Gastroesophageal sphincter (tissue), 4 donors: Measurements from ENCODE around the gene NOS1. TPM values are rescaled to one million over a fixed set of nuclear protein-coding genes. Genes with fewer than 3 reads are reported as not detected.

Experiments used
- ATAC-seq: fragments of 150-250 bp; one replicate; pipeline ENCODE4 v1.9.1; 2016; ENCODE audit warnings: mild to moderate bottlenecking, moderate library complexity
- H3K27ac ChIP-seq, 4 donors: fragments of 200-600 bp; sonication (generic) in 3 of 4; 1 replicate in 3 of 4; 2 replicates in 1 of 4; pipeline ENCODE4 v1.5.1; 2016 to 2019
- H3K27me3 ChIP-seq: fragments of 200-600 bp; sonication (generic); one replicate; pipeline ENCODE4 v1.5.1; 2019
- H3K36me3 ChIP-seq, 2 donors: fragments of 200-600 bp; sonication (generic); one replicate each; pipeline ENCODE4 v1.5.1; 2019; ENCODE audit warnings: control low read depth in 1 of 2
- H3K4me1 ChIP-seq, 3 donors: fragments of 200-600 bp; sonication (generic); 1 replicate in 2 of 3; 2 replicates in 1 of 3; pipeline ENCODE4 v1.5.1; 2016 to 2019; ENCODE audit warnings: control low read depth in 2 of 3
- H3K4me3 ChIP-seq, 2 donors: fragments of 200-600 bp; sonication (generic); one replicate each; pipeline ENCODE4 v1.5.1; 2019; ENCODE audit warnings: mild to moderate bottlenecking in 1 of 2, moderate library complexity in 1 of 2
- H3K9me3 ChIP-seq, 3 donors: fragments of 200-600 bp; sonication (generic); one replicate each; pipeline ENCODE4 v1.5.1; 2017 to 2019; ENCODE audit warnings: control low read depth in 2 of 3
- CTCF ChIP-seq, 4 experiments: fragments of 200-600 bp in 2 of 4; fragments of 450-650 bp in 2 of 4; sonication (generic) in 1 of 4; IDR thresholded peaks; one replicate each; pipeline ENCODE4 v1.5.1; 2017 to 2019; ENCODE audit warnings: antibody characterized with exemption in 4 of 4, mild to moderate bottlenecking in 2 of 4, moderate library complexity in 2 of 4
- EP300 ChIP-seq: sonication (generic); formaldehyde crosslinking; IDR thresholded peaks from one replicate; pipeline ENCODE4 v1.6.1; 2017; ENCODE audit warnings: antibody characterized with exemption, mild to moderate bottlenecking
- POLR2A ChIP-seq, 2 donors: fragments of 450-650 bp; IDR thresholded peaks; one replicate each; pipeline ENCODE4 v1.6.1; 2017; ENCODE audit warnings: antibody characterized with exemption in 2 of 2, mild to moderate bottlenecking in 2 of 2, moderate library complexity in 1 of 2
- POLR2AphosphoS5 ChIP-seq: sonication (generic); formaldehyde crosslinking; IDR thresholded peaks from one replicate; pipeline ENCODE4 v1.6.1; 2017; ENCODE audit warnings: antibody characterized with exemption
- WGBS, 2 donors: methylation state at CpG; one replicate each; pipeline ENCODE4 v1.1.5; 2018; ENCODE audit warnings: low coverage in 1 of 2; 5-methylcytosine and 5-hydroxymethylcytosine counted together
- total RNA-seq, 4 donors: library from RNA; depleted of rRNA; stranded (reverse); fragments of >200 nt; gene quantifications; one replicate each; pipeline ENCODE4 v1.1.0, GENCODE V29; 2016

The NOS1 gene
- total RNA-seq, 4 donors from 2014 or later: 0.62 to 1.8 (median 1.4) TPM

- TF ChIP-seq CTCF (IDR thresholded peaks at IDR 0.05) (no peak), POLR2AphosphoS5 (no peak), POLR2A (IDR thresholded peaks at IDR 0.05) (no peak), EP300 (no peak)
- Histone ChIP-seq H3K4me3 (no peak overlapping the region), H3K36me3 (no peaks in the 10 kb centered on the region), H3K9me3 (peaks cover 0 to 19% (median 0%) of the 10 kb centered on the region in 3 donors), H3K27ac (no peak overlapping the region), H3K4me1 (no peaks in the 10 kb centered on the region), H3K27me3 (peaks cover 7% of the 10 kb centered on the region)
- 24 to 55% methylated on average over 2 to 4 of the region's 4 CpGs for WGBS, 2 donors
- no peak for ATAC-seq
These were observed 47.5 kb downstream of the NOS1 start for GRCh38 chr12:117313926-117314325.

- H3K27ac ChIP-seq: no peak overlapping the region
- H3K4me1 ChIP-seq: no peaks in the 10 kb centered on the region
- WGBS, 2 donors: 50 to 88% methylated on average over 1 to 2 of the region's 3 CpGs
- TF ChIP-seq CTCF (IDR thresholded peaks at IDR 0.05) (no peak), EP300 (no peak), POLR2AphosphoS5 (no peak), POLR2A (IDR thresholded peaks at IDR 0.05) (no peak)
- no peak overlapping the region for H3K4me3 ChIP-seq
- ATAC-seq: no peak
- H3K27me3 ChIP-seq: peaks cover 3% of the 10 kb centered on the region
- no peaks in the 10 kb centered on the region for H3K36me3 ChIP-seq
- peaks cover 0 to 19% (median 0%) of the 10 kb centered on the region in 3 donors for H3K9me3 ChIP-seq
These were observed 48.7 kb downstream of the NOS1 start for GRCh38 chr12:117312770-117313169.

GRCh38 chr12:117309276-117309925 lies 52.0 kb downstream of the NOS1 start:
- ATAC-seq: no peak
- no peak overlapping the region for H3K4me3 ChIP-seq

GRCh38 chr12:117300174-117300573 lies 61.3 kb downstream of the NOS1 start:
- Histone ChIP-seq H3K27me3 (peaks cover 18% of the 10 kb centered on the region), H3K4me1 (no peaks in the 10 kb centered on the region)

More at GRCh38 chr12:117309276-117309925, 52.0 kb downstream of the NOS1 start:
- H3K4me1 ChIP-seq: no peaks in the 10 kb centered on the region
- no peaks in the 10 kb centered on the region for H3K27me3 ChIP-seq
- H3K9me3 ChIP-seq: no peaks in the 10 kb centered on the region
- TF ChIP-seq POLR2AphosphoS5 (no peak), CTCF (IDR thresholded peaks at IDR 0.05) (no peak), EP300 (no peak)
- no peak overlapping the region for H3K27ac ChIP-seq
- no peaks in the 10 kb centered on the region for H3K36me3 ChIP-seq
- 85 to 93% methylated on average over 6 to 9 of the region's 11 CpGs for WGBS, 2 donors

More at GRCh38 chr12:117300174-117300573, 61.3 kb downstream of the NOS1 start:
- TF ChIP-seq CTCF (IDR thresholded peaks at IDR 0.05) (no peak), POLR2AphosphoS5 (no peak), POLR2A (IDR thresholded peaks at IDR 0.05) (no peak), EP300 (no peak)
- 8 to 47% methylated on average over 2 to 3 of the region's 4 CpGs for WGBS, 2 donors
- Histone ChIP-seq H3K36me3 (no peaks in the 10 kb centered on the region), H3K9me3 (peaks cover 0 to 11% (median 0%) of the 10 kb centered on the region in 3 donors), H3K27ac (no peak overlapping the region), H3K4me3 (no peak overlapping the region)
- ATAC-seq: no peak
